Measurements from ENCODE around the gene HOXD3.

The HOXD3 gene

GRCh38 chr2:176170602-176171305 lies 13.6 kb downstream of the HOXD3 start:
- H3K4me3 Mint-ChIP-seq = no peak overlapping the region
- no peaks in the 10 kb centered on the region for H3K36me3 Mint-ChIP-seq (ENCODE audit: low read depth)
- no peak overlapping the region for H3K27ac Mint-ChIP-seq
- H3K9me3 Mint-ChIP-seq = no peaks in the 10 kb centered on the region
- H3K4me1 Mint-ChIP-seq (ENCODE audit: low read depth) = peaks cover 14% of the 10 kb centered on the region
- peaks cover 81% of the 10 kb centered on the region for H3K27me3 Mint-ChIP-seq

DNA sequence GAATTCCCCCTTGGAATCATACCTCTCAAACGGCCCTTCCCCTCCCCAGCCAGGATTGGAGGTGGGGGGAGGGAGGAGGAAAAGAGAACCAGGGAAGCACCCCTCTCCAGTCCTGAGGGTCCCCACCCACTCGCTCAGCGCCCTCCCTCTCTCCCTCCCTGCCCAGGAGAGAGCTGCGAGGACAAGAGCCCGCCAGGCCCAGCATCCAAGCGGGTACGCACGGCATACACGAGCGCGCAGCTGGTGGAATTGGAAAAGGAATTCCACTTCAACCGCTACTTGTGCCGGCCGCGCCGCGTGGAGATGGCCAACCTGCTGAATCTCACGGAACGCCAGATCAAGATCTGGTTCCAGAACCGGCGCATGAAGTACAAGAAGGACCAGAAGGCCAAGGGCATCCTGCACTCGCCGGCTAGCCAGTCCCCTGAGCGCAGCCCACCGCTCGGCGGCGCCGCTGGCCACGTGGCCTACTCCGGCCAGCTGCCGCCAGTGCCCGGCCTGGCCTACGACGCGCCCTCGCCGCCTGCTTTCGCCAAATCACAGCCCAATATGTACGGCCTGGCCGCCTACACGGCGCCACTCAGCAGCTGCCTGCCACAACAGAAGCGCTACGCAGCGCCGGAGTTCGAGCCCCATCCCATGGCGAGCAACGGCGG lies 14.4 kb downstream of the HOXD3 start:
- peaks cover 14% of the 10 kb centered on the region for H3K4me1 Mint-ChIP-seq (ENCODE audit: low read depth)

DNA sequence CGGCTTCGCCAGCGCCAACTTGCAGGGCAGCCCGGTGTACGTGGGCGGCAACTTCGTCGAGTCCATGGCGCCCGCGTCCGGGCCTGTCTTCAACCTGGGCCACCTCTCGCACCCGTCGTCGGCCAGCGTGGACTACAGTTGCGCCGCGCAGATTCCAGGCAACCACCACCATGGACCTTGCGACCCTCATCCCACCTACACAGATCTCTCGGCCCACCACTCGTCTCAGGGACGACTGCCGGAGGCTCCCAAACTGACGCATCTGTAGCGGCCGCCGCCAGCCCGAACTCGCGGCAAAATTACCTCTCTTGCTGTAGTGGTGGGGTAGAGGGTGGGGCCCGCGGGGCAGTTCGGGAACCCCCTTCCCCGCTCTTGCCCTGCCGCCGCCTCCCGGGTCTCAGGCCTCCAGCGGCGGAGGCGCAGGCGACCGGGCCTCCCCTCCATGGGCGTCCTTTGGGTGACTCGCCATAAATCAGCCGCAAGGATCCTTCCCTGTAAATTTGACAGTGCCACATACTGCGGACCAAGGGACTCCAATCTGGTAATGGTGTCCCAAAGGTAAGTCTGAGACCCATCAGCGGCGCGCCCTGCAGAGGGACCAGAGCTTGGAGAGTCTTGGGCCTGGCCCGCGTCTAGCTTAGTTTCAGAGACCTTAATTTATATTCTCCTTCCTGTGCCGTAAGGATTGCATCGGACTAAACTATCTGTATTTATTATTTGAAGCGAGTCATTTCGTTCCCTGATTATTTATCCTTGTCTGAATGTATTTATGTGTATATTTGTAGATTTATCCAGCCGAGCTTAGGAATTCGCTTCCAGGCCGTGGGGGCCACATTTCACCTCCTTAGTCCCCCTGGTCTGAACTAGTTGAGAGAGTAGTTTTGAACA lies 15.1 kb downstream of the HOXD3 start:
- H3K27me3 Mint-ChIP-seq = peaks cover 81% of the 10 kb centered on the region
- peaks cover 14% of the 10 kb centered on the region for H3K4me1 Mint-ChIP-seq (ENCODE audit: low read depth)
- no peaks in the 10 kb centered on the region for H3K9me3 Mint-ChIP-seq
- H3K4me3 Mint-ChIP-seq = no peak overlapping the region
- H3K36me3 Mint-ChIP-seq (ENCODE audit: low read depth) = no peaks in the 10 kb centered on the region
- no peak overlapping the region for H3K27ac Mint-ChIP-seq

More for the DNA sequence above, 14.4 kb downstream of the HOXD3 start:
- H3K27ac Mint-ChIP-seq = no peak overlapping the region
- H3K36me3 Mint-ChIP-seq (ENCODE audit: low read depth) = no peaks in the 10 kb centered on the region
- no peak overlapping the region for H3K4me3 Mint-ChIP-seq
- peaks cover 81% of the 10 kb centered on the region for H3K27me3 Mint-ChIP-seq
- no peaks in the 10 kb centered on the region for H3K9me3 Mint-ChIP-seq

DNA sequence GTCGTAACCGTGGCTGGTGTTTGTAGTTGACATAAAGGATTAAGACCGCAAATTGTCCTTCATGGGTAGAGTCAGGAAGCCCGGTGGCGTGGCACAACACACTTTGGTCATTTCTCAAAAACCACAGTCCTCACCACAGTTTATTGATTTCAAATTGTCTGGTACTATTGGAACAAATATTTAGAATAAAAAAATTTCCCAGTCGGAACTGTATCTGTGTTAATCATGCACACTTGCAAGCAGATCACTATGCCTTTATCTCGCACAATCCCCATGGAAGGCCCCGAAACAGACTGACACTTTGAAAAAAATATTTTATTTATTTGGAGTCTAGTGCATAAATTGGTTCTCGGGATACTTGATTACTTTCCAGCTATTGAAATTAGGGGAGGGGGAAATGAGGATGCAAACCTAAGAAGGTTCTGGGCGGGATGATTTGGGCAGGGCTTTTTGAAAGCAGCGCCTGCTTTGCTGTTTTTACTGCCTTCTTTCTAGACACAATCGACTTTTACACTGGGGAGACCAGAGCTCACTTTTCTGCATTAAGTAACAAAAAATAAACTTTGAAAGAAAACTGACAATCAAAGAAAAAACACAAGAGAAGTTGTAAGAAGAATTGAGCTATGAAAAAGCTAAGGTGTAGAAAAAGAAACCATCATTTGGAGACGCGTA lies 15.9 kb downstream of the HOXD3 start:
- H3K4me3 Mint-ChIP-seq = no peak overlapping the region
- H3K27me3 Mint-ChIP-seq = peaks cover 81% of the 10 kb centered on the region
- peaks cover 14% of the 10 kb centered on the region for H3K4me1 Mint-ChIP-seq (ENCODE audit: low read depth)
- H3K27ac Mint-ChIP-seq = no peak overlapping the region
- no peaks in the 10 kb centered on the region for H3K9me3 Mint-ChIP-seq
- no peaks in the 10 kb centered on the region for H3K36me3 Mint-ChIP-seq (ENCODE audit: low read depth)

DNA sequence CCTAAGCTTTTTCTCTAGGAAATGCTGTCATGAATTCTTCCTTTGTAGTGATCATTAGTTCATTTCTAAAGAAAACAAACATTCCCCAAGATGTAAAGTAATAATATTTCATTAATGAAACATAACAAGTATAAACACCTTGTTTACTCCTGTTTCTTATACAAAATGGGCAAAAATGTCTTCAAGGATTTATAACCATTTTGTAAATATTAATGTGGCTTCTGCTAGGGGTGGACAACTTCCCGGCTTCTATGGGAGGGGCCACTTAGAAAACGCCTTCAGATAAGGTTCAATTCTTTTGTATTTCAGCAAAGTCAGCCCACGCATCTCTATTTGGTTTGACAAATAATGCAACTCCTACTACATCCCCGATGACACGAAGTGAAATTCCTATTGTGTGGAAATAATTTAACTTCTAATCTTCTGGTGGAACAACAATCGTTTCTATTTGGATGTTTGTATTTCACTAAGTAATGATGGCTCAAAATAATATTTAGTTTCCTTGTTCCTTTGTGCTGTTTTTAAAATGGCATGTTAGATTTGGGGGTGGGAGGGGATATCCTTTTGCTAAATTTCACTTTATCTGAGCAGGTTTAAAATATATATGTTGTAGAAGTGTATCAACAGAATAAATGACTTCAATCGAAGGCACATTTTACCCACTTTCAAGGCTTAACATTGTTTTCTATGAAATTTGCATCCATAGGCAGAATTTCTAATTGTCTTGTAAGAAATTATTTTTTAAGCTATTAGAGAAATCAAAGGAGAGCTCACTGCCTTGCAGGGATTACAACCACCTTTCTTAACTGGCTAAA lies 16.7 kb downstream of the HOXD3 start:
- Mint-ChIP-seq H3K4me1 (ENCODE audit: low read depth) (peaks cover 14% of the 10 kb centered on the region), H3K4me3 (no peak overlapping the region), H3K36me3 (ENCODE audit: low read depth) (no peaks in the 10 kb centered on the region), H3K9me3 (no peaks in the 10 kb centered on the region), H3K27ac (no peak overlapping the region), H3K27me3 (peaks cover 88% of the 10 kb centered on the region)

- Mint-ChIP-seq H3K36me3 (ENCODE audit: low read depth) (no peaks in the 10 kb centered on the region), H3K27ac (no peak overlapping the region), H3K9me3 (no peaks in the 10 kb centered on the region), H3K4me1 (ENCODE audit: low read depth) (peaks cover 14% of the 10 kb centered on the region), H3K27me3 (peaks cover 92% of the 10 kb centered on the region), H3K4me3 (no peak overlapping the region)
Measured at GRCh38 chr2:176174382-176174823, 17.3 kb downstream of the HOXD3 start.

DNA sequence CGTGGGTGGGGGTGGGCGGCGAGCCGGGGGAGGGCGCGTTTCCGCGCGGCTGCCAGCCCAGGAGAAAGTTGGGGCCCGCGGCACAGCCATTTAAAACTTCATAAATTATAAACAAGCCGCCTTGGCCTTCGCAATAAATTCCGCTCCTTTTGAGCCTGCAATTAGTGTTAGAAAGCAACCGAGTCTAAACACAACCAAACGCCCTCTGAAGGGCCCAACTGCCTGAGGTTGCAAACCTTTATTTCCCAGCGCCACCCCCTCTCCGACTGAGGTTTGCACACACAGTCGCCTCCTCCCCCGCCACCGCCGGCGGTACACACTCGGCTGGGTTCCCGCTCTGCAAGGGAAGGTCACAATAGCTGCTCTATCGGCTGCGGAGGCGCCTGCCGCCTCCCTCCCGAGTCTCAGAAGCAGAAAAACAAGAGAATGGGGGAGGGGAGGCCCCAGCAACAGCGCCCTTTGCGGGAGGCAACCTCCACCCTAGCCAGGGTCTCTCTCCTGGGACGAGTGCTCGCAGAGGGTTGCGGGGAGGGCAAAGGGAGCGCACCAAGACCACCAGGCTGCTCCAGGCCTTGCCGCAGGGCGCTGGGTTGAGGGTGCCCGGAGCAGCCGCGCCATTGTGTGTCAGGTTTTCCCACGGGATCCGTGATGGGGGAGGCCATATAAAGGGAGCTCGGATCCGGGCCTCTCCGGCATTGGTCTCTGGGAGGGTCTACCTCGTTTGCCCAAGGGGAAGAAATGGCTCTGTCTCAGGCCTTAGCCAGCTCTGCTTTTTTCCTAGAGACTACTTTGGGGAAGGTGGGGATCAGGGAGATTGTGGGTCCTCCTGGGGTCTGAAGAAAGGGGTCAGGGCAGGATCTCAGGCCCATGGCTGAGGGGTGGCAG lies 18.0 kb downstream of the HOXD3 start:
- no peak overlapping the region for H3K27ac Mint-ChIP-seq
- H3K27me3 Mint-ChIP-seq = peaks cover 92% of the 10 kb centered on the region
- no peaks in the 10 kb centered on the region for H3K9me3 Mint-ChIP-seq
- H3K36me3 Mint-ChIP-seq (ENCODE audit: low read depth) = no peaks in the 10 kb centered on the region
- no peak overlapping the region for H3K4me3 Mint-ChIP-seq
- peaks cover 14% of the 10 kb centered on the region for H3K4me1 Mint-ChIP-seq (ENCODE audit: low read depth)

GRCh38 chr2:176175709-176176607 lies 18.9 kb downstream of the HOXD3 start:
- H3K27ac Mint-ChIP-seq = no peak overlapping the region
- no peaks in the 10 kb centered on the region for H3K9me3 Mint-ChIP-seq
- H3K4me3 Mint-ChIP-seq = no peak overlapping the region
- peaks cover 92% of the 10 kb centered on the region for H3K27me3 Mint-ChIP-seq
- no peaks in the 10 kb centered on the region for H3K36me3 Mint-ChIP-seq (ENCODE audit: low read depth)
- peaks cover 14% of the 10 kb centered on the region for H3K4me1 Mint-ChIP-seq (ENCODE audit: low read depth)

- H3K36me3 Mint-ChIP-seq (ENCODE audit: low read depth) = no peaks in the 10 kb centered on the region
- peaks cover 91% of the 10 kb centered on the region for H3K27me3 Mint-ChIP-seq
- no peak overlapping the region for H3K4me3 Mint-ChIP-seq
- peaks cover 14% of the 10 kb centered on the region for H3K4me1 Mint-ChIP-seq (ENCODE audit: low read depth)
- no peak overlapping the region for H3K27ac Mint-ChIP-seq
- H3K9me3 Mint-ChIP-seq = no peaks in the 10 kb centered on the region
Measured at GRCh38 chr2:176177580-176178037, 20.5 kb downstream of the HOXD3 start.

DNA sequence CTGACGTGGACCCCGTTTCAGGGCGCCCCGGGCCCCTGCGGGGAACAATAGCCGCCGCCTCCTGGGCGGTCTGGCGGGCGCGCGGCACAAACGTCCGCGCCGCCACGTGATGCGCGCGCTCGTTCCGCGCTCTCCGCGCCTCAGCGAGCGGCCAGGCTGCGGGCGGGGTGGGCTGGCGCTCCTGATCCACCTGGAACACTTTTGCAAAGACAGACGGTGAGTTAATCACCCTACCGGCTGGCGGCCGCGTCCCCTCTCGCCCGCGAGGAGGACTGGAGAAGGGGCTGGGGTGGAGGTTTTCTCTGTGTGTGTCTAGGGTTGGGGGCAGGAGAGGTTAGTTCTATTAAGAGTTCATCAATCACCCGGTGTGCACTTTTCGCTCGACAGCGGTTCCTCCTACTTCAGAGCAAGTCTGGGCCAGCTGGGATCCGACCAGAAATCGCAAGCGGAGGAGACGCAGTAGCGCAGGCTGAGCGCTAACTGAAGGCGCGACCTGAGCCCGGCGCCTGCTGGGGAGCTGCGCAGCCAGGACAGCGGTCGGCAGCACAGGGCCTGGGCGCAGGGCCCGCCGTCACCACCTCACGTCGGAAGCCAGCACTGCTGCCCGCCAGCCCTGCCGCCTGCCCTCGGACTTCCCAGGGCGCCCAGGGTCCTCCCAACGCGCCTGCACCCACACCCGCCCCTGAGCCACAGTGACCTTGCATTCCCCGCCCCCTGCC lies 21.1 kb downstream of the HOXD3 start:
- Mint-ChIP-seq H3K4me3 (no peak overlapping the region), H3K27me3 (peaks cover 91% of the 10 kb centered on the region)

GRCh38 chr2:176178757-176179295 lies 21.7 kb downstream of the HOXD3 start:
- Mint-ChIP-seq H3K4me1 (ENCODE audit: low read depth) (peaks cover 12% of the 10 kb centered on the region), H3K27ac (no peak overlapping the region), H3K27me3 (peaks cover 91% of the 10 kb centered on the region), H3K4me3 (no peak overlapping the region), H3K36me3 (ENCODE audit: low read depth) (no peaks in the 10 kb centered on the region), H3K9me3 (no peaks in the 10 kb centered on the region)

More for the DNA sequence above, 21.1 kb downstream of the HOXD3 start:
- Mint-ChIP-seq H3K4me1 (ENCODE audit: low read depth) (peaks cover 14% of the 10 kb centered on the region), H3K9me3 (no peaks in the 10 kb centered on the region), H3K36me3 (ENCODE audit: low read depth) (no peaks in the 10 kb centered on the region), H3K27ac (no peak overlapping the region)

DNA sequence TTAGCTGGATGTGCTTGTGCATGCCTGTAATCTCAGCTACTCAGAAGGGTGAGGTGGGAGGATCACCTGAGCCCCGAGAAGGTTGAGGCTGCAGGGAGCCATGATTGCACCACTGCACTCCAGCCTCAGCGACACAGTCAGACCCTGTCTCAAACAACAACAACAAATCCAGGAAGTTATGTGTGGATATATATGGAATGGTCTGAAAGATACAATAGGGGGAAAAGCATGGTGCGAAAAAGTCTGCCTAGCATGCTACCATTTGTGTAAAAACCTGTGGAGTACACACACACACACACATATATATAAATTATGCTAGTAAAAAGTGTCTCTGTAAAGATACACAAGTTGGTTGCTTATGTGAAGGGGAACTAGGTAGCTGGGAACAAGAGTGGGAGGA lies 24.4 kb downstream of the HOXD3 start:
- H3K36me3 Mint-ChIP-seq (ENCODE audit: low read depth) = peaks cover 3% of the 10 kb centered on the region
- no peak overlapping the region for H3K27ac Mint-ChIP-seq
- H3K27me3 Mint-ChIP-seq = peaks cover 88% of the 10 kb centered on the region
- H3K4me1 Mint-ChIP-seq (ENCODE audit: low read depth) = no peaks in the 10 kb centered on the region
- H3K4me3 Mint-ChIP-seq = no peak overlapping the region
- H3K9me3 Mint-ChIP-seq = no peaks in the 10 kb centered on the region
